ENCODE data around the gene INPP5D.

Gene INPP5D

DNA sequence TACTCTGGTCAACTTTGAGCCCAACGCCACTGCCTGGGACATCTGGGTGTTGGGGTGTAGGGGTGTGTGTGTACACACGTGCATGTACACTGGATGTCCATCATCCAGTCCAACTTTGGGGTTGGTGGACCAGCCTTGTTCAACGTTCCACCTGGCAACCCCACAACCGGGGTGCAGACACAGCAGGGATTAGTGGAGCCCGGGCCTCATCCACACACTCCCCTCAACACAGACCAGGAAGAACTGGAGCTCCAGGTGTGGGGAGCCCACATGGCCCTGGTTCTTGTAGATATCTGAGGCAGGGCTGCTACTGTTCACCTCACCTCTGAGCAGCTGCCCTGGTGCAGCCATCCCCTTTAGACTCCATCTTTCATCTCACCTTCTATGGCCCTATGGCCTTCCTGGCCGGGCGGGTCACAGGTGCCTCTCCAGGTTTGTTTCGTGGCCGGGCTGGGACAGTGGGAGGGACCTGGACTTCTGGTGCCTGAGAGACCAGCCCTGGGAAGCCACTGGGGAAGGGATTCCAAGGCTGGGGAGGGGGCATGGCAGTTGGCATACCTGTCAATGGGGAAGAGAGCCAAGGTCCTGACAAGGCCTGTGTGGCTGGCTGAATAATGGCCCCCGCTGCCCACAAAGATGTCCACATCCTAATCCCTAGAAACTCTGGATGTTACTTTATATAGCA lies 20.2 kb upstream of the INPP5D start:
- H3K9me3 Mint-ChIP-seq: no peaks in the 10 kb centered on the region
- TF ChIP-seq CTCF (IDR thresholded peaks at IDR 0.05; ENCODE audit: unreplicated experiment in 3 of 3): no peak
- no peaks in the 10 kb centered on the region for H3K27me3 Mint-ChIP-seq (ENCODE audit: low read depth)
- no peak overlapping the region for H3K27ac Mint-ChIP-seq
- no peak overlapping the region for H3K4me3 Mint-ChIP-seq
- peaks cover 8% of the 10 kb centered on the region for H3K4me1 Mint-ChIP-seq
- no peaks in the 10 kb centered on the region for H3K36me3 Mint-ChIP-seq (ENCODE audit: low read depth)

GRCh38 chr2:233040571-233040970 lies 19.6 kb upstream of the INPP5D start:
- Mint-ChIP-seq H3K27me3 (ENCODE audit: low read depth) (no peaks in the 10 kb centered on the region), H3K27ac (no peak overlapping the region), H3K9me3 (no peaks in the 10 kb centered on the region), H3K4me3 (no peak overlapping the region), H3K4me1 (peaks cover 8% of the 10 kb centered on the region), H3K36me3 (ENCODE audit: low read depth) (no peaks in the 10 kb centered on the region)
- no peak for TF ChIP-seq CTCF (IDR thresholded peaks at IDR 0.05; ENCODE audit: unreplicated experiment in 3 of 3)

DNA sequence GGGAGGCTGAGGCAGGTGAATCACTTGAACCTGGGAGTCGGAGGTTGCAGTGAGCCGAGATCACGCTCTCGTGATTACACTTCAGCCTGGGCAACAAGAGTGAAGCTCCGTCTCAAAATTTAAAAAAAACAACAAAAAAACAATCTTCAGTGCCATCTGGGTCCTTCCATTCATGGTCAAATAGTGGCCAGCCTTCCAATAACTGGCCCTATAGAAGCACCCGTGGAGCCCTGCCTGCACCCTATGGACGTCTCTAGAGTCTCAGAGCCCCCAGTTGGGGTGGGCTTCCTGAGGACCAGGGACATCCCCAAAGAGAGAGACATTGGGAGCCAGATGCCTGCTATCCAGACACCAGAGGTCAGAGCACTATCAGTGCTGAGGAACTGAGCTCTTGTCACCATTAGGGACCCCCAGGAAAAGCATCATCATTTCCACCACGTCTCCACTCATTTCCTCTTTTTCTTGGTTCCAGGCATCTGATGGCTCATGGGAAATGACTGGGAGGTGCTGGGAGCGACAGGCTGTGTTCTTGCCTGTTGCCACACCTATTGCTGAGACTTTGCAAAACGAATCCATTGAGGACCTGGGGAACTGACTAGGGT lies 18.3 kb upstream of the INPP5D start:
- Mint-ChIP-seq H3K27ac (no peak overlapping the region), H3K27me3 (ENCODE audit: low read depth) (no peaks in the 10 kb centered on the region), H3K9me3 (no peaks in the 10 kb centered on the region), H3K36me3 (ENCODE audit: low read depth) (no peaks in the 10 kb centered on the region), H3K4me3 (no peak overlapping the region), H3K4me1 (peaks cover 8% of the 10 kb centered on the region)
- TF ChIP-seq CTCF (IDR thresholded peaks at IDR 0.05; ENCODE audit: unreplicated experiment in 3 of 3): no peak

- no peak for TF ChIP-seq CTCF (IDR thresholded peaks at IDR 0.05; ENCODE audit: unreplicated experiment in 3 of 3)
- peaks cover 8% of the 10 kb centered on the region for H3K4me1 Mint-ChIP-seq
- no peak overlapping the region for H3K27ac Mint-ChIP-seq
- H3K4me3 Mint-ChIP-seq: no peak overlapping the region
- no peaks in the 10 kb centered on the region for H3K36me3 Mint-ChIP-seq (ENCODE audit: low read depth)
- no peaks in the 10 kb centered on the region for H3K27me3 Mint-ChIP-seq (ENCODE audit: low read depth)
- H3K9me3 Mint-ChIP-seq: no peaks in the 10 kb centered on the region
Measured at GRCh38 chr2:233042549-233042948, 17.6 kb upstream of the INPP5D start.

DNA sequence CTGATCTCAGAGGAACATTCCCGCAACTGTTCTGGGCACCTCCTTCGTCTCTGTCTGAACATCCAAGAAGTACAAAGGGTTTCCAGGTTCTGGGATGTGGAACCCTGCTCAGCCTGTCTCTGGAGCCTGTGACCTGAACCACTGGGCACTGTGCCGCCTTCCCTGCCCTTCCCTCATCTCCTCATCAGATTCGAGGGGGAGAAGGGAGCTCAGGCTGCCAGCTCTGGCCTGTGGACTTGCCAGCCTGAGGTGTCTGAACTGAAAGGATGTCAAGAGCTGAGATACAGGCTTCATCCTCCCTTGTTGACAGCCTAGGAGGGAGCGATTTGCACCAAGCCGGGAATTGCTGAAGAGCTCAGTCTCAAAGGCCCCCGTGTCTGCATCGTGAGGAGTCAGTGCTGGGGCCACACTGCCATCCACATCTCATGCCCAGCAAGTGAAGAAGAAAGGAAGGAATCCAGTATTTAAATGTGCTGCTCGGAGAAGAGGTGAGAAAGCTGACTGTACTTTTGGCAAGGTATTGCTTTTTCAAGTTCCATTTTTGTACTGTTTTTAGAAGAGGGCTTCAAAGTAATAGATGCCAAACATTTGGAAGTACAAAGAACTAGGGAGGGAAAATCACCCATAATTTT lies 15.1 kb upstream of the INPP5D start:
- no peak for TF ChIP-seq CTCF (IDR thresholded peaks at IDR 0.05; ENCODE audit: unreplicated experiment in 3 of 3)
- Mint-ChIP-seq H3K9me3 (no peaks in the 10 kb centered on the region), H3K27me3 (ENCODE audit: low read depth) (peaks cover 7% of the 10 kb centered on the region), H3K36me3 (ENCODE audit: low read depth) (no peaks in the 10 kb centered on the region), H3K4me1 (peaks cover 24% of the 10 kb centered on the region), H3K4me3 (no peak overlapping the region), H3K27ac (peak overlapping the region in 1 of 3 experiments; percentile 28)
